ENCODE results near the gene APBB2. TPM values are rescaled to one million over a fixed set of nuclear protein-coding genes. Genes with fewer than 3 reads are reported as not detected.
"Not testable (repeated sequence)": the region's sequence is repeated elsewhere in the genome, so short reads cannot be mapped to it uniquely, and the experiment has no call there.

Gene APBB2
- total RNA-seq, 1 experiment from 2014 or later, result 34.4 TPM

DNA sequence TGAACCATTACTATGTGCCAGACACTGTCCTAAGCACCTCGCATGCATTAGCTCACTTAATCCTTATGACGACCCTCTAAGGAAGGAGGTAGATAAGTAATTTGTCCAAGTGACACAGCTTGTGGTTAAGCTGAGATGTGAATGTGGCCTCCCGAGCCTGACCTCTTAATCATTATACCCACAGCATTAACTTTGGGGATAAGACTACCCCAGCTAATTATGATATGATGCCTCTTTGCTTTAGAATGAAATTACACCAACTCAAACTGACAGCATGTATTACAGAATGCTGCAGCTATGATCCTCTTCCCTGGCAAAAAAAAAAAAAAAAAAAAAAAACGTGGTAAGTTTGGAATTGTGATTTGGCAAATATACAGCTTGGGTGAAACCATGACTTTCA is 53.5 kb downstream of the APBB2 start:
- no peak for DNase-seq (ENCODE audit: extremely low read depth, low read depth)

GRCh38 chr4:41160012-41160789 is 54.1 kb downstream of the APBB2 start:
- no peak for DNase-seq (ENCODE audit: extremely low read depth, low read depth)

GRCh38 chr4:41158756-41159155 is 55.6 kb downstream of the APBB2 start:
- no peak for DNase-seq (ENCODE audit: extremely low read depth, low read depth)

DNA sequence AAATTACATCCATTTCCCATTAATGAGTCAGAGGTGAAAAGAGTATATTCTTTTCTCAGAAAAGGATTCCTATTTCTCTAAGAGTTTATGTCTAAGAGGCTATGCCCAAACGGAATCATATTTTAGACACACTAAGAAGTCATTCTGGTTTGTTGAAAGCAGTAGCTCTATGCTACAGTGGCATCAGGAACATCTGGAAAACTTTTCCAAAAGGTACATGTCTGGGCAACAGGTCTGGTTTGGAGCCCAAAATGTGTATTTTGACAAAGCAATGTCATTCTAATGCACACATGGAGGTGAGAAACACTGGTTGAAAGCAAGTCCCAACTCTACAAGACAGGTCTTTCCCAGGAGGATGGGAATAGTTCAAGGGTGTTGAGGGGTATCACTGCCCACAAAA is 56.1 kb downstream of the APBB2 start:
- no peak for DNase-seq (ENCODE audit: extremely low read depth, low read depth)

DNA sequence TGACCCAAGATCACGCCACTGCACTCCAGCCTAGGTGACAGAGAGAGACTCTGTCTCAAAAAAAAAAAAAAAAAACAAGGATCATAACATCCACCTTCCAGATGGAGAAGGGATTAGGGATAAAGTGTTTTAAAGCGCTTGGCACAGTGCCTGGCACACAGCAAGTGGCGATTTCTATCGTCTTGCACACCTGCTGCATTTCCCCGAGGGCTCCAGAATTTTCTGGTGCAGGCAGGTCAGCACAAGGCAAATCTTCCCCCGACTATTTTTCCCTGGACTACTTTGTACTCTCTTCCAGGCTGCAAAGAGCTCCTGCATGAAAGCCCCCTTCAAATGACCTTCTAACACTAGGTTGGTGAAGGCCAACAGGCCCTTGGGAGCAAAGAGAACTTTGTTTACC is 57.3 kb downstream of the APBB2 start:
- DNase-seq (ENCODE audit: extremely low read depth, low read depth), result no peak

- DNase-seq (ENCODE audit: extremely low read depth, low read depth), result no peak
Observed at GRCh38 chr4:41156574-41156973, 57.8 kb downstream of the APBB2 start.

- DNase-seq (ENCODE audit: extremely low read depth, low read depth), result no peak
Observed at GRCh38 chr4:41155194-41155830, 59.0 kb downstream of the APBB2 start.

- no peak for DNase-seq (ENCODE audit: extremely low read depth, low read depth)
Observed at GRCh38 chr4:41154814-41155177, 59.5 kb downstream of the APBB2 start.

DNA sequence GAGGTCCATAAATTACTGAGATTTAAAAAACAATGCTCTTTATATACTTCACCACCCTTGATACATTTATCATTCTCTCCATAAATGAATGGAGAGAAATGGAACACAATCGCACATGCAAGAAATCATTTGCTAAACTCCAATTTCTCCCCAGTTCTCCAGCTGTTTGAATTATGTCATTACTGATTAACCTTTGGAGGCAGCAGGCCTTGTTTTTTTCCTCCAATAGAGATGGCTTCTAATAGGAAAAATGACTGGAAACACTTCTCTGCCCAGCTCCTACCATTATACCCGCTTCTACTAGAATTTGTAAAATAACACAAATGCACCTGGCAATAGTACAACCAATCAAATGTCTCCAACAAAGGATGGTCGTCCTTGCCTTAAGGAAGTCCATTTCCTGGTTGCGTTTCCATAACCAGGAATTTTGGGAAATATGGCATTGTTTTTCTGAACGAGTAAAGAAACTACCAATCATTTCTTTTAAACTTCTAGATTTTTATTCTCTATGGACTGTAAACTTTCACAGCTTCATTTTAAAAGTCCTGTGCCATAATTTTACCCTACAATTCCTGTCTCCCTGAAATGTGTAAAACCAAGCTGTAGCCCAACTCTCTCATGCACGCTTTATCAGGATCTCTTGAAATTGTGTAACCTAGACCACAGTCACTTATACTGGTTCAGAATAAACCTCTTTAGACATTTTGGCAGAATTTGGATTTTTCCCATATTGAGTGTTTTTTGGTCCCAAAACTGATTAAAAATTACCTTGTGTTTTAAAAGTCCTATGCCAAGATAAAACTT is 60.1 kb downstream of the APBB2 start:
- no peak for DNase-seq (ENCODE audit: extremely low read depth, low read depth)

DNA sequence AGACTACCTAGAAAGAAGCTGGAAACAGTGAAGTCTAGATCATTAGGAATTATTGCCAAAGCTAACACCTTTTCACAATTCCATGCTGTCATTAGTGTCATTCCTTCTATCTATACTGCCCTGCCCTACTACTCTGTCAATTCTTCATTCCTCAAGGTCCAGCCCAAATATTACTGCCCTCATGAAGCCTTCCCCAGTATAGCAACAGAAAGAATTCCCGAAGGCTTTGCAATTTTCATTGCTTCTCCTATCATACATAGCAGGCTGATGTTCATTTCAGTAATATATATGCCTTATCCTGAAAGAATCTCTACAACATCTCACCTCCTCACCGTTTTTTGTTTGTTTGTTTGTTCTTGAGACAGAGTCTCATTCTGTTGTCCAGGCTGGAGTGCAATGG is 63.9 kb downstream of the APBB2 start:
- DNase-seq (ENCODE audit: extremely low read depth, low read depth), result no peak

DNA sequence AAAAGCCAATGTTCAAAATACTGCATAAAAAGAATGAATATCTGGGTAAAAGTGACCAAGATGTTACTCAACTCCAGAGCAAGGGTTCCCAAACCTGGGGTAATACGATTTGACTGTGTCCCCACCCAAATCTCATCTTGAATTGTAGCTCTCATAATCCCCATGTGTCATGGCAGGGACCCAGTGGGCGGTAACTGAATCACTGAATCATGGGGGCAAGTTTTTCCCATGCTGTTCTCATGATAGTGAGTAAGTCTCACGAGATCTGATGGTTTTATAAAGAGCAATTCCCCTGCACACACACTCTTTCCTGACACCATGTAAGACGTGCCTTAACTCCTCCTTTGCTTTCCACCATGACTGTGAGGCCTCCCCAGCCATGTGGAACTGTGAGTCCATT is 64.8 kb downstream of the APBB2 start:
- DNase-seq (ENCODE audit: extremely low read depth, low read depth), result not testable (repeated sequence)

DNA sequence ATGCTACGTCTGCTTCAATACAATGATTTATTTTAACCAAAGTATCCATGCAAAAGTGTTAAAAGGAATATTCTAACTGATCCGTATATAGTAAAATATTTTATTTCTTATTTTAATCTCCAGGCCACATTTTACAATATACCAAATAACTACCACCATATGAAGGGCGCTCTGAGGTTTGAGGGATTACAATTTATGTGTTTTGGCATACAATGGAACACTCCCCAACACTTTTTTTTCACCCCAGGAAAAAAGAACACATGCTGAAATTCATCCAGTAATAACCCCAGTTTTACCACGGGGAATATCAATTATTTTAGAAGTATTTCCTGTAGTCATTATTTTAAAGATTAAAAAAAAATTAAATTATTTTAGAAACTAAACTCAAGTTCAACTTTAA is 65.4 kb downstream of the APBB2 start:
- DNase-seq (ENCODE audit: extremely low read depth, low read depth), result no peak

DNA sequence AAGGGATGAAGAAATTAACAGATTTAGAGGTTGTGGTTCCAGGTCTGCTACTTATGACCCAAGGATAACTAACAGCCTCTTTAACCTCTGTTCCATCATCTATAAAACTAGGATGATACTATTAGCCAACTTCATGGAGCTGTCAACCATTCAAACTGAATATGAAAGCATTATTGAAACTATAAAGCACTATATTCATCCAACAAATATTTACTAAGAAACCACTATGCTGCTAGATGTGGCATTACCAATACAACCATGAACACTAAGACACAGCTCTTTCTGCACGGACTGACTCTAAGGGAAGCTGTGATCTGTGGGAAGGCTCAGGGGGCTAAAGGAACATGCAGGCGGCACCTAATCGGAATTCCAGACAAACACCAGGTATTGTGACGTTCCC is 66.0 kb downstream of the APBB2 start:
- DNase-seq (ENCODE audit: extremely low read depth, low read depth), result no peak

DNA sequence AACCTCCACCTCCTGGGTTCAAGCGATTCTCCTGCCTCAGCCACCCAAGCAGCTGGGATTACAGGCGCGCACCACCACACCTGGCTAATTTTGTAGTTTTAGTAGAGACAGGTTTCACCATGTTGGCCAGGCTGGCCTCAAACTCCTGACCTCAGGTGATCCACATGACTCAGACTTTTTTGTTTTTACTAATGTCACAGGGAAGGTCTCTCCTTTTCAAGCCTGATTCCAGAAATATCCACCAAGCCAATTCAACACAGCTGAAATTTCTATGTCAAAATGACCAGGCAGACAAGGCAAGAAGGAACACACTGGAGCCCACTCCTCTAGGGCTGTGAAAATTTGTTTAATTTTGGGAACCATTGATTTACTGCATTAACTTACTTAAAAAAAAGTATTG is 66.8 kb downstream of the APBB2 start:
- DNase-seq (ENCODE audit: extremely low read depth, low read depth), result not testable (repeated sequence)

DNA sequence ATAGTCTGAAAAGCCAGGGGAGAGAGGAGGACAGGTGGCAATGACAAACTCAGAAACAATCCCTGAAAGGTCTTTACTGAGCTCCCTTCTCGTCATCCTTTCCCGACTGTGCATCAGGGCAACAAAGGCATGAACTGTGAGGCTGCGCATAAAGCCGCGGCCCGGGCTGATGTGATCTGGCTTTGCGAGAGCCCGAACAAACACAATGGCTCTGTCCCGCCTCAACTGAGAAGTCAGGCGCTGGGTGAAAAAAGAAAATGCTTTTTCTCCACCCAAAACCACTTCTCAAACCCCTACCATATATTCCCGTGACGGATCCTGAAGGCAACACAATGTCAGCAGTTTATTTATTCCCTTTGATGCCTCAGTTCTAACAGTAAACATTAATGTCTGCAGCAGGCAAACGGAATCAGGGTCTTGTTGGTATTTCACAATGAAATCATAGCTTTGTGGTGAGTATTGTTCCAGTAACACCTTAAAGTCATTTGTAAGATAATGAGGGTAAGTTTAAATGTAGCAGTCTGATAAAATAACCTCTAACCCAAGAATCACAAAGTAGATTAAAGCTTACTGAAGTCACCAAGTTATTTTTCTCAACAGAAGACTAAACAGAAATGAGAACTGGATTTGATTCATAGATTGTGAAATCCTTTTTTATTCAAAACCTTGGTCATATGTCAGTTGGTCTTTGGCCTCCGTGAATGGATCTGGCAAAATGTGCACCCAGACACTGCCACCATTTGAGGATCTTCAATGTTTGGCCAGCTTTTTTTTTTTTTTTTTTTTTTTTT is 67.4 kb downstream of the APBB2 start:
- no peak for DNase-seq (ENCODE audit: extremely low read depth, low read depth)

DNA sequence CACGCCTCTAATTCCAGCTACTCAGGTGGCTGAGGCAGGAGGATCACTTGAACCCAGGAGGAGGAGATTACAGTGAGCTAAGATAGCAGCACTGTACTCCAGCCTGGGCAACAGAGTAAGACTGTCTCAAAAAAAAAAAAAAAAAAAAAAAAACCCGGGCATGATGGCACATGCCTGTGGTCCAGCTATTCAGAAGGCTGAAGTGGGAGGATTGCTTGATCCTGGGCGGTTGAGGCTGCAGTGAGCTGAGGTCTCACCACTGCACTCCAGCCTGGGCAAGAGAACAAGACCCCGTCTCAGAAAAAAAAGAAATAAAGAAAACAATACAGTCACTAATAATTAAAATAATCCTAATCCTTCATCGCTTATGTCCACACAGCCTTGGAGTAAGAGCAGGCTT is 68.1 kb downstream of the APBB2 start:
- DNase-seq (ENCODE audit: extremely low read depth, low read depth), result no peak

GRCh38 chr4:41145571-41146078 is 68.7 kb downstream of the APBB2 start:
- DNase-seq (ENCODE audit: extremely low read depth, low read depth), result no peak

GRCh38 chr4:41144812-41145211 is 69.5 kb downstream of the APBB2 start:
- no peak for DNase-seq (ENCODE audit: extremely low read depth, low read depth)

DNA sequence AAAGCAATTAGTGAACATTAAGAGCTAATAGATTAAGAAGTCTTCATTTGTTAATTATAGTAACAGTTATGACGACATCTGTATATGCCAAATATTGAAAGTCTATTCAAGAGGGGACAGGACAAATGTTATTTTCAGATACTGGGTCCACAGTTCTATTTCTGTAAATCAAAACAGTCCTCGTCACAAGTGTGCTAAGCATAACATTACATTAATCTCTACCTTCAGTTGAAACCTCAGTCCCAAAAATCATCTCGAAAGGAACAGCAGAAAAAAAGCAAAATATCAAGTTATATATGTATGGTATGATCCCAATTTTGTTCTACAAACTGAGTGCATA is 70.3 kb downstream of the APBB2 start:
- no peak for DNase-seq (ENCODE audit: extremely low read depth, low read depth)

DNA sequence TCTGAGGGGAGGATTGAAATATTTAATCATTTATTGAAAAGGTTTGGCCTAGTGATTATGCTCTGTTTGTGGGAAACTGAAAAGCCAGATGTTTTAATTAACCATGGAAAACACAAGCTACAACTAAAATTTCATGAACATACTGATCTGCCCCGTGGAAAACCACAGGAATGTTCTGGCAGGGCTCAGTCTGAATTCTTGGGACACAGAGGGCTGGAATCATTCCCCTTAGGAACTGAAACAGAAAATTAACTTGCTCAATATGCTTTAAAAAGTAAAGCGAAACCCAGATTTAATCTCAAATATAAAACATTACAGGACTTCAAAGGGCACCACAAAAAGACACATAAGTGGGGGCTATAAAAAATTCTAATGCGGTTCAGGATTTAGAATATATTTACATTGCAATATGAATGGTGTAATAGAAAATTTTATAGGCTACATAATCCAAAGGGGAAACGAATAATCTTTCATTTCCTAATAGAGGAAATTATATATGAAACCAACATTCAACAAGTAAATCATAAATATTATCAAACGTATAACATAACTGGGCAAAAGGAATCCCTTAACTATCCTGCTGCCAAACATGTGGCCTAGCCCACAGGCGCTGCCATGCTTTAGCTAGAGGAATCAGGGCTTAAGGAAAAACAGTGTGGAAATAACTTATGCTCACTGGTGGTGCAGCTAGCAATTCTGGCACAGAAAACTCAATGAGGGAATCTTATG is 70.9 kb downstream of the APBB2 start:
- no peak for DNase-seq (ENCODE audit: extremely low read depth, low read depth)
